Measurements from ENCODE around the gene USP9X.
"Not testable (repeated sequence)": the region's sequence is repeated elsewhere in the genome, so short reads cannot be mapped to it uniquely, and the experiment has no call there.

USP9X gene

DNA sequence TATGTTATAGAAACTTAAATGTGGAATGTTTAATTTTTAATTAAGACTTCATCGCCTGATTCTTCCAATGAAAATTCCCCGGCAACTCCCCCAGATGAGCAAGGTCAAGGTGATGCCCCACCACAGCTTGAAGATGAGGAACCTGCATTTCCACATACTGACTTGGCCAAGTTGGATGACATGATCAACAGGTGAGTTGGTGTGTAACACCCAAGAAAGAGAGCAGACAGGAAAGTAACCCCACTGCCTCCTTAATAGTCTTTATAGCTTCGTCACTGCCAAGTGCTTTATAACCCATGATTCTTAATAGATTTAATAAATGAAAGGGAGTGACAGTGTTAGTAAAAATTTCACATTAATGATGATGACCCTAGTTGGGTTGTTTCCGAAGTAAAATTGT, 43.7 kb downstream of the USP9X start:
- no peak for DNase-seq (ENCODE audit: low spot score)

DNA sequence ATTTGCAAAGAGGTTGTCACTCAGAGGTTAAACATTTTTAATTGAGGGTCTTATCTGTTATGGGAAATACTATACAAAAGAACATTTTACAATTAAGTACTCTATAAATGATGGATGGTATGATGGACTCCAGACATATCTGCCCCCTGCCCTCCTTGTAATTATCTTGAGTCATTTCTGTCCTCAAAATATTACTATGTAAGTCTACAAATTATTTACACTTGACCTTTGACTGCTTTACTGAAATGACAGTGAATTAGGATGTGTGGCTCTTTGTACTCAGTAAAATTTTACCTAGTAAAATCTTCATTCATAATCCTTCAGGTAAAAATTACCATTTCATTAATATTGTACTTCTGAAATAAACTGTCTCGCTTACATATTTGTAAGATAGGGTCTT, 46.5 kb downstream of the USP9X start:
- no peak for DNase-seq (ENCODE audit: low spot score)

DNA sequence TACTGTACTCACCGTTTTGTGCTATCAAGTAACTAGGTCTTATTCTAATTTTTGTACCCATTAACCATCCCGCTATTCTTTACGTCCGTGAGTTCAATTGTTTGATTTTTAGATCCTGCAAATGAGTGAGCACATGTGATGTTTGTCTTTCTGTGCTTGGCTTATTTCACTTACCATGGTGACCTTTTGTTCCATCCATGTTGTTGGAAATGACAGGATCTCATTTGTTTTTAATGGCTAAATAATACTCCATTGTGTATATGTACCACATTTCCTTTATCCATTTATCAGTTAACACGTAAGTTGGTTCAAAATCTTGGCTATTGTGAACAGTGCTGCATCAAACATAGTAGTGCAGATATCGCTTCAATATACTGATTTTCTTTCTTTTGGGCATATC, 48.3 kb downstream of the USP9X start:
- DNase-seq (ENCODE audit: low spot score): no peak

DNA sequence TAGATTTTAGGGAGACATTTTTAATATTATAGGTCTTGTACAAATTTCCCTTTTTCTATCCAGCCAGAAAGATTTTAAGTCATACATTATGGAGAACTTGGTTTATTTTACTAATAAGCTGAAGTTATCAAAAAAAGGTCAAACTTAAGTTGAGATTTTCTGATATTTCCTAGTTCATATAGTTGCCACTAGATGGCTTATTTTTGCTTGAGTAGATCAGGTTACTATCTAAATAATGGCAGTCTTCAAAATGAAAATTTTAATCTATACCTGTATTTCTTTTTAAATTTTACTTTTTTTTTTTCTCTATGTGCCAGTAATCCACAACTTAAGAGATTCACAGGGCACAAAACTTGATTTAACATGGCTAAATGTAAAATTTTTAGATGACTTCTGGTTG, 52.3 kb downstream of the USP9X start:
- no peak for DNase-seq (ENCODE audit: low spot score)

DNA sequence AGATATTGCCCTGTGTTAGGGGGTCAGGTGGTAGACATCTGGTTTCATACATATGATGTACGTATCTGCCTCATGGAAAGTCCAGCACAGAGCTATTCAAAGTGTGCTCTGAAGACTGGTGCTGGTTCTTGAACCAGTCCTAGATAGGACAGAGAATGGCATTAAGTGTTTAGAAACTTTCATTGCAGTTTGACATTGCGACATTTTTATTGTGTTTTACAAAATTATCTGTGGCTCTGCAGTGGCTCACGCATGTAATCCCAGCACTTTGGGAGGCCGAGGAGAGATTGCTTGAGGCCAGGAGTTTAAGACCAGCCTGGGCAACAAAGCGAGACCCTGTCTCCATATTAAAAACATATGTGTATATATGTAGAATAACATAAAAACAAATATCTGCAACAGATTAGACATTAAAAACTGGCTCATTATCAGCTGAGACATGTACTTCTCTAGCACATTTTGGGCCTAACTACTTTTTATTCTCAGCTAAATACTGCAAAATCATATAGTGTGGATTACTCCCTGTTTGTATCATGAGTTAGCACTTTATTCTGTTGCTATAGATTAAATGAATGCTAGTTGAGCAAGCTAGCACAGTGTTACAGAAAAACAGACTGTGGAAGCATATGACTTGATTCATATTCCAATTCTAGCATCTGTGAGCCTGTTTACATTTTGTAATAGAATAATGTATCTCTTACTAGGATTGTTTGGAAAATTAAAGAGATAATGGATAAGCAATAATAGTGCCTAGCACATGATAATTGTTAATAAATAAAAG, 57.1 kb downstream of the USP9X start:
- no peak for DNase-seq (ENCODE audit: low spot score)

DNA sequence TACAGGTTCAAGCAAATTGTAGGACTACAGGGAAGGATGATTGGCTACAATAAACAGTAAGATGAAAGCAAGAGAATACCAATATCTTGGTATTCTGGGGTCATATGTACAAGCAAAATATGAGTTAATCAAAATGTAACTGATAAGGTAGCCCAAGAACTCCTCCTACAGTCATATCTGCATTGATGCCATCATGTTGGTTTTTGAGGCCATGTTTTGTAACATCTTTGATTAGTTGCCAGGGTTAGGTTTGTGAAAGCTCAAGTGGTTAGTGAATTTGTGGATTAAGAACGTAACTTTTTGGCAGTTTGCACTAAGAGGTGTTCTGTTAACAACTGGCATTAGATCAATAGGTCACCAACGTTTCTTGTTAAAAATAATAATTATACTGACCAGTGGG, 59.6 kb downstream of the USP9X start:
- no peak for DNase-seq (ENCODE audit: low spot score)

DNA sequence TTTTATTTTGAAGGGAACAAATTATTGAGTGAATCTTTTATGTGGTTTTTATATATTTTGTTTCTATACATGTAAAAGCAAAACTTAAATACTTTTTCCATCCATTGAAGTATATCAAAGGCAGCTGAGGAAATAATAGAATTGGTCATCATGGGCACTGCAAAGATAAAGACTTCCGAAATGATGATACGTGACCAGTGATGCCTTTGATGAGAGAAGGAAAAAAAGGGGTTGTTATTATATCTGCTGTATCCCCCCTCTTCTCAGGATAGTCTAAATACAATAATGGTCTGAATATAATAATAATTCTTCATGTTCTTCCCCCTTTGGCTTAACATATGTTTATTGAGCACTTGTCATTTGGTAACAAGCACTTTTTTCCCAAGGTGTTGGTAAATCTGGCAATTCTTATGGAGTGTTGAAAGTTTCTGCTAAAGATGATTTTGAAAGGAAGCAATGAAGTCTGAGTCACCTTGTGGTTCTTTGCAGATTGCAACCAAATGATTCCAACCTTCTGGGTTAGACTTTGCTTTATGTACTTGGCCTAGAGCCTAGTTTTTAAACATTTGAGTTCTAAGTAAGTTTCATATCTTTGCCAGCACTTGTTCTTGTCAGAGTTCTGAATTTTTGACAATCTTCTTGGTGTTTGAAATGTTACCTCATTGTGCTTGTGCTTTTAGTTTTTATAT, 60.8 kb downstream of the USP9X start:
- no peak for DNase-seq (ENCODE audit: low spot score)

DNA sequence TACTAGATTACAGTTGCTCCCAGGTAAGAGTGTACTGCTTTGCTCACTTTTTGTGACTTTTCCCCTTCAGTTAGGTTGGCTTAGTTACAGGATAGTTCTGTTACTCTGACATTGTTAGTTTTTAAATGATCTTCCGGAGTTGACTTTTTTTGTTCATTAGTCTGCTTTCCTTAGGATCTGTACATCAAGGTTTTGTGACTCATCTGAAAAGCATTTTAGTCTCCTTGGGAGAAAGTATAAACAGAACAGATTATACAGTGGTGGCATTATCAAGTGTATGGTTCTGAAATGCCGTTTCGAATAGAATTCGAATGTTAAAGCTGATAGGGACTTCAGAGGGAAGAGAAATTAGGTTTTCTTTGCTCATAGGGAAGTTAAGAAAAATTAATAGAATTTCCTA, 63.3 kb downstream of the USP9X start:
- DNase-seq (ENCODE audit: low spot score): no peak

DNA sequence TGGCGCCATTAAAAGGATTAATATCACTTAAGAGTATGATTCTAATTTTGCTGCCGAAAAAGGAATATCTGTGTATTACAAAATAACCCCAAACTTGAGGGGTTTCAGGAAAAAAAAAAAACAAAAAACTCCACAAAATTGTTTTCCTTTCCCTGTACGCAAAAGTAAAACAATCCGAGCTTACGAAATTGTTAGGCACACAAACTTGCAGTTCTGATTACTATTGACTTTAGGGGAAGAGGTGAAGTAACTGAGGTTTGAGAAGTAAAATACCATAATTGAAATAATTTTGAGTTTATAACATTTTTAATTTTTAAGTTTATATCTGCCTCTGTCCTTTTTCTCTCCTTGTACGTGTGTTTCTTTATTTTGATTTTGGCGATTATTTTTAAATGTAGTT, 64.8 kb downstream of the USP9X start:
- no peak for DNase-seq (ENCODE audit: low spot score)

DNA sequence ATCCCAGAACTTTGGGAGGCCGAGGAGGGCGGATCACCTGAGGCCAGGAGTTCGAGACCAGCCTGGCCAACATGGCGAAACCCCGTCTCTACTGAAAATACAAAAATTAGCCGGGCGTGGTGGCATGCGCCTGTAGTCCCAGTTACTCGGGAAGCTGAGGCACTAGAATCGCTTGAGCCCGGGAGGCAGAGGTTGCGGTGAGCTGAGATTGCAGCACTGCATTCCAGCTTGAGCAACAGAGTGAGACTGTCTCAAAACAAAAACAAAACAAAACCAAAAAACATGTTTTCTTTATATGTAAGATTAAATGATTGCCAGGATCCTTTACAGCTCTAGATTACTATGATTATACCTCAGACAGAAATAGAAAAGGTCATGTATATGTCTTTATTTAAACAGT, 66.5 kb downstream of the USP9X start:
- DNase-seq (ENCODE audit: low spot score): not testable (repeated sequence)

DNA sequence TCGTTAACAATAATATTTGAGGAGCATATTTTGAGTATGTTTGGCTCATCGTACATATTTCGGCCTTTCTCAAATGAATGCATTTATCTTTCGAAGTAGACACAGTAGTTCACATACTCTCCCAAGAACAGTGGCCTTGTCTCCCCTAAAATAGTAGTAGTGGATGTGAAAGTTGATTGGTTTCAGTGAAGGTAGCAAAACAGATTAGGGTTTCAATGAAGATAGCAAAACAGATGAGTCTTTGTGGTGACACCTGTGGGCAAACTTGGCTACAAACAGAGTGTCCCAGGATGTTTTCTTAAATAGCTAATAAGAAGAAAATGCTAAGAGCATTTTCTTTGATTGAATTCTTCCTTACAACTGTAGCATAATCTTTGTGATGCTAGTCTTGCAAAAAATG, 67.0 kb downstream of the USP9X start:
- no peak for DNase-seq (ENCODE audit: low spot score)

DNA sequence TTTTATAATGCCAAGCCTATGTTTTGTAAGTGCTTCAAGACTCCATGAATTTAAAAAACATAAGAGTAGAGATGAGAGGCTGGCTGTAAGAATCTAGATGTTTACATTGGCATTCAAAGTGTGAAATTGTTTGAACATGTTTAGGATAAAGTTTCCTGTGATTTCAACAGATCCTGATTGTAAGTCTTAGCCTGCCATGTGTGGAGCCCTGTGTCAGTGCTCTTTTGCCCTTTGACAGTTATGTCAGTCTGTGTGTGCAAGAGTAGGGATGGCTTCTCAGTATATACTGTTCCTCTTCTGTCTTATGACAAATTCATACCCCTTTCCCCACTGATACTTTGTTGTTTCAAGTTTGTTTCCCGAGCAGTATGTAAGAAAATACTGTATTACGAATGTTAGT, 68.2 kb downstream of the USP9X start:
- DNase-seq (ENCODE audit: low spot score): no peak

DNA sequence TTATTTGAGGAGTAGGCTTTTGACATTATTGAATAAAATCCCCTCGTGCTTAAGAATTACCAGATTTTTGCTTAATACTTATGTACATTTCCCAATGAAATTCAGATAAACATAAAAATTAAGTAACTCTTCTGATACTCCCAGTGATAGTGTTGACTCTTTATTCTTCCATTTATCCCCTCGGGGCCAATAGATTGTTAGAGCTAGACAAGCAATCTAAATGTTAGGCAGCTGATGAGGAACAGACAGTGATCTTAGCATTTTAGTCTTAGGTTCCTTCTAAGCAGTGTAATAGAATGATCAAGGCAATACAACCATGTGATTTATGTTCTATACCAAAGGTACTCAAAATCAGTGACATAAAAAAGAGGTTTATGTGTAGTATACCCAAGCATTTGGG, 68.7 kb downstream of the USP9X start:
- DNase-seq (ENCODE audit: low spot score): no peak

DNA sequence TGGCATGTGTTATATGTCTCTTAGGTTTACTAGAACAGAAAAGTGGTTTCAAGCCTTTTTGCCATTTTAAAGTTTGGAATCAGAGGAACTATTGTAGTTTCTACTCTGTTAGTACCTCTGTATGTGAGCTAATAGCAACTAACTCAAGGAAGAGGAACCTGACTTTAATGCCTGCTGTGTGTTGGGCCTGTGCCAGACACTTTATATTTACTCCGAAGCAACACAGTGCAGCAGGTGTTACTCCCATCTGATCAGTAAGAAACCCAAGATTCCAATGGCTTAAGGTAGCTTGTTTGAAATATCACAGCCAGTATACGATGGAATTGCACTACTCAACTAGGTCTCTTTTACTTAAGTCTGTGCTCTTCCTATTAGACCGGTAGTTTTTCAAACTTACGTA, 79.2 kb downstream of the USP9X start:
- no peak for DNase-seq (ENCODE audit: low spot score)

DNA sequence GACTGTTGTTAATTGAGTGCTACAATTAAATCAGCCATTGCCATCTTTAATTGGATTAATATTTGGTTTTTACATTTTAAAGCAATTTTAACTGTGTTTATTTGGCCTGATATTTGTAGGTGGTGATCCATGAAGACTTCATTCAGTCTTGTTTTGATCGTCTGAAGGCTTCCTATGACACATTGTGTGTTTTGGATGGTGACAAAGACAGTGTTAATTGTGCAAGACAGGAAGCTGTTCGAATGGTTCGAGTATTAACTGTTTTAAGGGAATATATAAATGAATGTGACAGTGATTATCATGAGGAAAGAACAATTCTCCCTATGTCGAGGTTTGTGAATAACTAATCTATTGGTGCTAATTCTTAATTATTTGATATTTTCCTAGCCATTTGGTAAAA, 82.6 kb downstream of the USP9X start:
- no peak for DNase-seq (ENCODE audit: low spot score)

DNA sequence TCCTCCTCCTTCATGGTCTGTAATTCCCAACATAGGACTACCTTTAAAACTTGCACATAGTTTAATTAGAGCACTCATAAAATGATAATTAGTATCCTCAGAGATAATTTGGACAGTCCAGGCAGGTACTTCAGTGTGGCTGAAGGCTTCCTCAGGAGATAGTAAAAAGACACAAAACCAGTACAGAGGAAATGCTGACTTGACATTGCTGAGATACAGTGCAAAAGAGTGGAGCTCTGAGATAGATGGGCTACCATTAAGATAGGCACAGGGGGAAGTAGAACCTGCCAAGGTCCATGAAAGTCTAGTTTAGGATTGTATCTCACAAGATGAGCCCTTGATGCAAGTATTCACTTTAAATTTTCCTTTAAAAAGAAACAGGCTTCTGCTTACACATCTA, 91.0 kb downstream of the USP9X start:
- no peak for DNase-seq (ENCODE audit: low spot score)

DNA sequence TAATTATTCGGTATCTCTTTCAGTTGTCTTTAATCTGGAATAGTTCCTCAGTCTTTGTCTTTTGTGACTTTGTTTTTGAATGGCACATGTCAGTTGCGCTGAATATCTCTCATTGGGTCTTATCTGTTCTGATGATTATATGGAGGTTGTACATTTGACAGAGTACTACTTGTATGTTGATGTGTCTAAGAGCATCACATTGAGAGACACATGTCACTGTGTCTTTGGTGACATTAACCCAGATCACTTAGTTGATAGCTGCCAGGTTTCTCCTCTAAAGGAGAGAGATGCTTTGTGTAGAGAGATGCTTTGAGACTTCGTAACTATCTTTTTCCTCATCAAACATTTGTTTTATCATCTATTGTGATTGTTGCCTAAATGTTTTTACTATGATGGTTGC, 92.1 kb downstream of the USP9X start:
- DNase-seq (ENCODE audit: low spot score): no peak

DNA sequence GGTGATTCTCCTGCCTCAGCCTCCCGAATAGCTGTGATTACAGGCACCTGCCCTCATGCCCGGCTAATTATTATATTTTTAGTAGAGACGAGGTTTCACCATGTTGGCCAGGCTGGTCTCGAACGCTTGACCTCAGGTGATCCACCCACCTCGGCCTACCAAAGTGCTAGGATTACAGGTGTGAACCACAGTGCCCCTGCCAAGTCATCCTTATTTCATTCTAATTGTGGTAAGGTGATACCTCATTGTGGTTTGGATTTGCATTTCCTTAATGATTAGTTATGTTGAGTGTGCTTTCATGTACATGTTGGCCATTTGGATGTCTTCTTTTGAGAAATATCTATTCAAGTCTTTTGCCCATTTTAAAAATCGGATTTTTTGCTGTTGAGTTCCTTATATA, 93.0 kb downstream of the USP9X start:
- no peak for DNase-seq (ENCODE audit: low spot score)

DNA sequence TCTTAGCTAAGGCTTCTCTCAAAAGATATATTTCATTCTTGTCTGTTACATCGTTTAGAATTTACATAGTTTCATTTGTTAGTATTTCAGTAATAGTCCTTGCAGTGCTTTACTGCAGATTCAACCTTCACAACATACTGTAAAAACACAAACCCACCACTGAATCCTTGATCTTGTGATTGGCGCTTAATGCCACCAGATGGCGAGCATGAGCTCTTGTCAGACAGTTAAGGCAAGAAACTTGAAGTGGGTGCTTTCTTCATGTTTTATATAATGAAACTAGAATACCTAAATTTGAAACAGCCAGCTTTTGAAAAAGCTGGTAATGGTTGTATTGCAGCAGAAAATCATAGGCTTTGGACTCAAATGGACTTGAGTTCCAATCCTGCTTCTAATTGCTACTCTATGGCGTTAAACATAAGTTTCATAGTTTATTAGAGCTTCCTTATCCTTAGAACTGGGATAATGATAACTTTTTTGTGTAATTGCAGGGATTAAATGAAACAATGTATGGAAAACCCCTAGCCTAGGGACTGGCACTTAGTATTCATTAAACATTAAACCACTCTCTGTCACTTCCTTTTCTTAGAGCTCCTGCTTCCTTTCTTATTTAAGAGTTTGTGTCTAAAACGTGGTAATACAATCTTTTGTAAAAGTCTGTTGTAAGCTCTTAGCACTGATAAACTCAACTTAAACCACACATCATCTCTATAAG, 95.1 kb downstream of the USP9X start:
- DNase-seq (ENCODE audit: low spot score): peak; percentile 42

DNA sequence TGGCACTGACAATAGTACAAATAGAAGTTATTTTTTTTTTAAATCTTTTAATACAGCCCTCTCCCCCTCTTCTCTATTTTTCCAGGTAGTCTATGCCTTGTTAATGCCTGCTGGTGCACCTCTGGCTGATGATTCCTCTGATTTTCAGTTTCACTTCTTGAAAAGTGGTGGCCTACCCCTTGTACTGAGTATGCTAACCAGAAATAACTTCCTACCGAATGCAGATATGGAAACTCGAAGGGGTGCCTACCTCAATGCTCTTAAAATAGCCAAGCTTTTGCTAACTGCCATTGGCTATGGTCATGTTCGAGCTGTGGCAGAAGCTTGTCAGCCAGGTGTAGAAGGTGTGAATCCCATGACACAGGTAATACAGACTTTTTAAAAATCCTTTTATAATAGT, 99.1 kb downstream of the USP9X start:
- peak; percentile 23 for DNase-seq (ENCODE audit: low spot score)

DNA sequence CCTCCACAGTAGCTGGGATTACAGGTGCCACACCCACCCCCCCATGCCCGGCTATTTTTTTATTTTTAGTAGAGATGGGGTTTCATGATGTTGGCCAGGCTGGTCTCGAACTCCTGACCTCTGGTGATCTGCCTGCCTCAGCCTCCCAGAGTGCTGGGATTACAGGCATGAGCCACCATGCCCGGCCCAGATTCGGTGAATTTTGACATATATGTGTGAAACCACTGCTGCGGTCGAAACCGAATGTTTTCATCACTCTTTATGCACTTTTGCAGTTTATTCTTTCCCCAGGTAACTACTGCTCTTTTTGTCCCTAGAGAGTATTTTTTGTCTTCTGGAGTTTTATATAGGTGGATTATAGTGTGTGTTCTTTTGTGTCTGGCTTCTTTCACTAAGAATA, 101.7 kb downstream of the USP9X start:
- not testable (repeated sequence) for DNase-seq (ENCODE audit: low spot score)

DNA sequence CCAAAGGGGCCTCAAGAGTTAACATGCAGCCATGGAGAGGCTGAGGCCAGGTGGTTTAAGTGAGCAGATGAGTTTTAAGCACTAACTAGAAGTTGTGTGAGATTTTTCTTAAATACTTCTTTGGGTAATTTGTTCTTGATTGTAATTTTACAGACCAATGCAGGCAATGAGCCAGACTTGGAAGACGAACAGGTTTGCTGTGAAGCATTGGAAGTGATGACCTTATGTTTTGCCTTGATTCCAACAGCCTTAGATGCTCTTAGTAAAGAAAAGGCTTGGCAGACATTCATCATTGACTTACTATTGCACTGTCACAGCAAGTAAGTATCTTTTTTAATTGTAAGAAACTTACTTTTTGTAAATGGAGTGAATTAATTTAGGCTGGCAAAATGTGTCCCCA, 103.9 kb downstream of the USP9X start:
- no peak for DNase-seq (ENCODE audit: low spot score)

DNA sequence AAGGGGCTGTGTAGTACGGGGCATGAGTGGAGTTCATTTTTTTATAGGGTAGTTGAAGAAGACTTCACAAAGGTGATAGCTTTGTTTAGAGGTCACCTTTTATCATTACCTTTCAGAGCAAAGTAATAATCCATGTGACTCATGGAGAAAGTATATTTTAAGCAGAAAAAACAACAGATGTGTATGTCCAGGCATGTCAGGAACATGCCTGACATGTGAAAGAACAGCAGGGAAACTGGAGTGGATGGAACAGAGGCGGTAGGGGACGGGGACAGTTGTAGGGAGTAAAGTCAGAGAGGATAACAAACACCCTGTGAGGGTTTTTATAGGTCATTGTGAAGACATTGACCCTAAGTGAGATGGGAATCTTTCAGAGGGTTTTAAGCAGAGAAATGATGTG, 107.6 kb downstream of the USP9X start:
- DNase-seq (ENCODE audit: low spot score): no peak
